GM12872 (cell line): ENCODE results near the gene COMMD4.

Source experiments
- TF ChIP-seq, protein P1 (sequence below): IDR thresholded peaks from 3 replicates; pipeline ENCODE4 v1.5.1; 2011; ENCODE audit warnings: low read depth, mild to moderate bottlenecking, low read length, moderate library complexity; ENCODE audit not compliant: insufficient read depth

The COMMD4 gene

DNA sequence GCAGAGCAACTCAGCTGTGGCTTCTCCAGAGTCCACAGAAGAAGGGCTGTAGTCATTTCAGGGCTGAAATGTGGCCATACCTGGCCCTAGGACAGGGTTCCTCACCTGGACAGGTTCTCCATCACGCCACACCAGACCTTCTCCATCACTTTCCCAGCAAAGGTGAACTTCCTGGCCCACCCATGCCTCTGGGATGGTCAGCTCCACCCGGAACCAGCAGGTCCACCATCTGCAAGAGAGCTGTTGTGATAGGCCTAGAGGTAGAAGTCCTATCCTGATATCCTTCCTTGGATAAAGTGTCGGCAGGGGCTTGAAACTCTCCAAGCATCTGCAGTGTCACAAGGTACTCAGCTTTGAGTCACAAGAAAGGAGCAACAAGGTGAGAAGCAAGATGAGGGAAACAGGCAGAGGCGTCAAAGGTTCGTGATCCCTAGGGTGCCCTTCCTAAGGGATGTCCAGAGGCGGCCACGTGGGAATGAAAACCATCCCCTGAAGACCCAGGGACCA, 31.6 kb downstream of the COMMD4 start:
- TF ChIP-seq, protein P1, sequence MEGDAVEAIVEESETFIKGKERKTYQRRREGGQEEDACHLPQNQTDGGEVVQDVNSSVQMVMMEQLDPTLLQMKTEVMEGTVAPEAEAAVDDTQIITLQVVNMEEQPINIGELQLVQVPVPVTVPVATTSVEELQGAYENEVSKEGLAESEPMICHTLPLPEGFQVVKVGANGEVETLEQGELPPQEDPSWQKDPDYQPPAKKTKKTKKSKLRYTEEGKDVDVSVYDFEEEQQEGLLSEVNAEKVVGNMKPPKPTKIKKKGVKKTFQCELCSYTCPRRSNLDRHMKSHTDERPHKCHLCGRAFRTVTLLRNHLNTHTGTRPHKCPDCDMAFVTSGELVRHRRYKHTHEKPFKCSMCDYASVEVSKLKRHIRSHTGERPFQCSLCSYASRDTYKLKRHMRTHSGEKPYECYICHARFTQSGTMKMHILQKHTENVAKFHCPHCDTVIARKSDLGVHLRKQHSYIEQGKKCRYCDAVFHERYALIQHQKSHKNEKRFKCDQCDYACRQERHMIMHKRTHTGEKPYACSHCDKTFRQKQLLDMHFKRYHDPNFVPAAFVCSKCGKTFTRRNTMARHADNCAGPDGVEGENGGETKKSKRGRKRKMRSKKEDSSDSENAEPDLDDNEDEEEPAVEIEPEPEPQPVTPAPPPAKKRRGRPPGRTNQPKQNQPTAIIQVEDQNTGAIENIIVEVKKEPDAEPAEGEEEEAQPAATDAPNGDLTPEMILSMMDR: no peak

- TF ChIP-seq, protein P1: peak; percentile 89
These were observed 32.2 kb downstream of the COMMD4 start, which contains the start of gene MAN2C1 for GRCh38 chr15:75367913-75368688. TSS of gene MAN2C1 (minus strand) at chr15:75368607. CDS start at chr15:75368583, 24 bp downstream.

DNA sequence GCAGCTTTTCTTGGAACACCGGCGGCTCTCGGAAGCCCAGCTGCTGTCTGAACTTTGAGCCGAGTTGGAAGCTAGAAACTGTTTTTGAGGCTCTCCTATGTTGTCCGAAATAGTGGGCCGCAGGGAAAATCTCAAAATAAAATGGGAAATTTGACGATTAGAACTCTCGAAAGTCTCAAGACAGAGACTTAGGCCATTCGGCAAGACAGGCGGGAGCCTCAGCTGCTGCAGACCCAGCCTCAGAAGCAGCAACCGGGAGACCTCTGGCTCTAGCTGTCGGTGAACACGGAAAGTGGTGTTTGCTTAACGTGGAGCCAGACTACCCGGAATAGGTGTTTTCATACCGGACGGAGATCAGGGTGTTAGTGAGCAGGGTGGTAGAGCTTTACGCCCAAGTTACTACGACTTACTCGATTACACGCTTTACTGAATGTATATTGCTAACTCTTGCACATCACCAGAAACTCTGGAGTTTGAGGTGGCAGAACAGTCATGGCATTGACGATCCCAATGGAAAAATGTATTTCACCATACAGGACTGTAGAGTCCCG, 32.9 kb downstream of the COMMD4 start:
- TF ChIP-seq, protein P1: no peak

- TF ChIP-seq, protein P1: no peak
These were observed 34.2 kb downstream of the COMMD4 start for GRCh38 chr15:75369897-75370581.

DNA sequence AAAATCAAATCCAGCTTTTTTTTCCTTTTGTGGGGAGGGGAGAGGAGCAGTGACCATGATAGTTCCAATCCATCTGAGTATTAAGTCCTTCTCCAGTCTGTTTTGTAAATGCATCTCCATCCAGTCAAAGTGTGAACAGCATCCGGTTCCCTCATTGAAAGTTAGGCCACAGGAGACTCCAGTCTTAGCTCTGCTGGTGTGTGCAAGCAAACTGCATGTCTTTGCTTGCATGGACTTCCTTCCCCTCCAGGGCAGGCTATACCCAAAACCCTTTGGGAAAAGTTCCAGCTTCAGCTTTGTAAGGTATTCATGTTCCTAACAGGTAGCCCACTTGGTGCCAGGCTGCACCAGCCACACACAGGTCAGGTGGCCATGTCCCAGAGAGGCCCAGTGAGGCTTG, 35.6 kb downstream of the COMMD4 start:
- TF ChIP-seq, protein P1: no peak

- TF ChIP-seq, protein P1: no peak
These were observed 36.2 kb downstream of the COMMD4 start for GRCh38 chr15:75371901-75372688.
